Sigmoid colon (tissue), 4 donors: Measurements from ENCODE around the gene HMHB1.

Experiments
- EP300 ChIP-seq, 4 donors: sonication (generic); formaldehyde crosslinking; IDR thresholded peaks; one replicate each; pipeline ENCODE4 v1.6.1; 2017; ENCODE audit warnings: antibody characterized with exemption in 4 of 4
- POLR2A ChIP-seq, 2 donors: fragments of 450-650 bp; IDR thresholded peaks; one replicate each; pipeline ENCODE4 v1.6.1; 2016; ENCODE audit warnings: antibody characterized with exemption in 2 of 2, mild to moderate bottlenecking in 2 of 2, moderate library complexity in 2 of 2
- POLR2AphosphoS5 ChIP-seq, 4 donors: sonication (generic); formaldehyde crosslinking; IDR thresholded peaks; one replicate each; pipeline ENCODE4 v1.6.1; 2017; ENCODE audit warnings: antibody characterized with exemption in 4 of 4
- TF ChIP-seq, protein P1 (sequence below), 4 experiments: fragments of 450-650 bp in 3 of 4; fragments of 200-600 bp in 1 of 4; IDR thresholded peaks; one replicate each; pipeline ENCODE4 v1.5.1; 2016 to 2019; ENCODE audit warnings: antibody characterized with exemption in 4 of 4, mild to moderate bottlenecking in 3 of 4, moderate library complexity in 2 of 4

DNA sequence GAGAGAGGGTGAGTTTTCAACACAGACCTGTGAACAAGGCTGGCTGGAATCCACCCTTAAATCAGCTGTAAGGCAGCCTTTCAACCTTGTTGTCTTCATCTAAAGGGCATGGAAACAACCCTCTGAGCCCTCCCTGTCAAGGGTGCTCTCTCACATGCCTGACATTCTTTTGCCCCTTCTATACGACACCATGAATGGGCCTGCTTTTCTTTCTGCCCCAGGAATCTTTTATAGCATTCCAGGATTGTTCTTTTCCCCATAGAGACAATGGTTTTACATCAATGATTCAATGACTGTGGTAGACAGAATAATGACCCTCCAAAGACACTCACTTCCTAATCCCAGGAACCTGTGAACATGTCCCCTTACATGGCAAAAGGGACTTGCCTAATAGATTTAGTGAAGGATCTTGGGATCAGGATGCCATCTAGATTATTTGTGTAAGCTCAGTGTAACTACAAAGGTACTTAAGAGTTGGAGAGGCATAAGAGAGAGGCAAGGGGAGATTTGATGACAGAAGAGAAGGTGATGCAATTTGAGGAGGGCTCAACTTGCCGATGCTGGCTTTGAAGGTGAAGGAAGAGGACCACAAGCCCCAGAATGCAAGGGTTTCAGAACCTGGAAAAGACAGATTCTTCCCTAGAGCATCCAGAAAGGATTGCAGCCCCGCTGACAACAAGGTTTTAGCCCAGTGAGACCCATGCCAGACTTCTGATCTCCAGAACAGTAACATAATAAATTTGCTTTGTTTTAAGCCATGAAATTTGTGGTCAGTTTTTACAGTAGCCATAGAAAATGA, 29.2 kb upstream of the HMHB1 start:
- TF ChIP-seq, protein P1, sequence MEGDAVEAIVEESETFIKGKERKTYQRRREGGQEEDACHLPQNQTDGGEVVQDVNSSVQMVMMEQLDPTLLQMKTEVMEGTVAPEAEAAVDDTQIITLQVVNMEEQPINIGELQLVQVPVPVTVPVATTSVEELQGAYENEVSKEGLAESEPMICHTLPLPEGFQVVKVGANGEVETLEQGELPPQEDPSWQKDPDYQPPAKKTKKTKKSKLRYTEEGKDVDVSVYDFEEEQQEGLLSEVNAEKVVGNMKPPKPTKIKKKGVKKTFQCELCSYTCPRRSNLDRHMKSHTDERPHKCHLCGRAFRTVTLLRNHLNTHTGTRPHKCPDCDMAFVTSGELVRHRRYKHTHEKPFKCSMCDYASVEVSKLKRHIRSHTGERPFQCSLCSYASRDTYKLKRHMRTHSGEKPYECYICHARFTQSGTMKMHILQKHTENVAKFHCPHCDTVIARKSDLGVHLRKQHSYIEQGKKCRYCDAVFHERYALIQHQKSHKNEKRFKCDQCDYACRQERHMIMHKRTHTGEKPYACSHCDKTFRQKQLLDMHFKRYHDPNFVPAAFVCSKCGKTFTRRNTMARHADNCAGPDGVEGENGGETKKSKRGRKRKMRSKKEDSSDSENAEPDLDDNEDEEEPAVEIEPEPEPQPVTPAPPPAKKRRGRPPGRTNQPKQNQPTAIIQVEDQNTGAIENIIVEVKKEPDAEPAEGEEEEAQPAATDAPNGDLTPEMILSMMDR (IDR thresholded peaks at IDR 0.05): no peak
- TF ChIP-seq POLR2A (IDR thresholded peaks at IDR 0.05) (no peak), POLR2AphosphoS5 (IDR thresholded peaks at IDR 0.05) (no peak), EP300 (IDR thresholded peaks at IDR 0.05) (no peak)
